PC-9 (cell line): Measurements from ENCODE around the gene RHBDD1.

ENCODE experiments used
- EZH2 ChIP-seq: fragments of 200-600 bp; sonication (generic); IDR thresholded peaks from 2 replicates; pipeline ENCODE4 v1.8.0; 2017; ENCODE audit warnings: antibody characterized with exemption, low read depth
- TF ChIP-seq, protein P1 (sequence below): fragments of 200-600 bp; sonication (generic); conservative IDR thresholded peaks from 2 replicates; pipeline ENCODE4 v1.6.1; 2017; ENCODE audit warnings: mixed run types, antibody characterized with exemption, mild to moderate bottlenecking, moderate library complexity

DNA sequence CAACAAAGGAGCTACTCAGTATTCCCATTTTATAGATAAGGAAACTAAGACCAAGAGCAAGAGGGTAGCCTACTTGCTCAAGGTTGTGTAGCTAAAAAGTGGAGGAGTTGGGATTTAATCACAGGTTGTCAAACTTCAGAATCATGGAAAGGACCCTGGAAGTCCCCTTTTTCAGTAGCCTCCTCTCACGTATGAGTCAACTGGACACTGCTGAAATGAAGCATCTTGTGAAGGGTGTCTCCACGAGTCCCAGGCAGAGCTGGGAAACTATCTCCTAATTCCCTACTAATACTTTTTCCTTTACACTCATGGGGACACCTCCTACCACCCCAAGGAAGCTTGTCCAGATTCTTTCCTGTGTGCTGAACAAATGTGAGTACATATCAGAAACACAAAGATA lies 155.8 kb downstream of the RHBDD1 start:
- TF ChIP-seq, protein P1, sequence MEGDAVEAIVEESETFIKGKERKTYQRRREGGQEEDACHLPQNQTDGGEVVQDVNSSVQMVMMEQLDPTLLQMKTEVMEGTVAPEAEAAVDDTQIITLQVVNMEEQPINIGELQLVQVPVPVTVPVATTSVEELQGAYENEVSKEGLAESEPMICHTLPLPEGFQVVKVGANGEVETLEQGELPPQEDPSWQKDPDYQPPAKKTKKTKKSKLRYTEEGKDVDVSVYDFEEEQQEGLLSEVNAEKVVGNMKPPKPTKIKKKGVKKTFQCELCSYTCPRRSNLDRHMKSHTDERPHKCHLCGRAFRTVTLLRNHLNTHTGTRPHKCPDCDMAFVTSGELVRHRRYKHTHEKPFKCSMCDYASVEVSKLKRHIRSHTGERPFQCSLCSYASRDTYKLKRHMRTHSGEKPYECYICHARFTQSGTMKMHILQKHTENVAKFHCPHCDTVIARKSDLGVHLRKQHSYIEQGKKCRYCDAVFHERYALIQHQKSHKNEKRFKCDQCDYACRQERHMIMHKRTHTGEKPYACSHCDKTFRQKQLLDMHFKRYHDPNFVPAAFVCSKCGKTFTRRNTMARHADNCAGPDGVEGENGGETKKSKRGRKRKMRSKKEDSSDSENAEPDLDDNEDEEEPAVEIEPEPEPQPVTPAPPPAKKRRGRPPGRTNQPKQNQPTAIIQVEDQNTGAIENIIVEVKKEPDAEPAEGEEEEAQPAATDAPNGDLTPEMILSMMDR: no peak
- no peak for TF ChIP-seq EZH2
